Measurements from ENCODE around the gene LCMT1. TPM values are rescaled to one million over a fixed set of nuclear protein-coding genes. Genes with fewer than 3 reads are reported as not detected.

LCMT1 gene
- total RNA-seq, 4 donors from 2014 or later = 49.8 to 90.6 (median 59.3) TPM

- in situ Hi-C loops (cut with MboI; ENCODE audit: low sequenced_read_pairs in 4 of 4) = loop anchor here in 3 of 4 donors (5.0 to 25.0 kb wide), 4 partner anchors 48 to 573 kb away; partner anchors contain the start of gene RBBP6 (in 1 of the 3)
- Histone ChIP-seq H3K36me3 (no peaks in the 10 kb centered on the region), H3K27me3 (no peaks in the 10 kb centered on the region), H3K4me1 (peaks cover 45 to 46% of the 10 kb centered on the region in 2 donors), H3K4me3 (peak overlapping the region; percentile 71 to 93 (median 89)), H3K9me3 (no peaks in the 10 kb centered on the region), H3K27ac (peak overlapping the region; percentile 84 to 96 (median 90))
- intact Hi-C loops (cut with DNase I; ENCODE audit: low total_unique reads) = loop anchor here (2.0 kb wide), 1 partner anchor 382 kb away; the partner anchor contains the start of gene TNRC6A
- DNase-seq (peak in 1 of 2 donors; percentile 34), ATAC-seq (no peak)
- TF ChIP-seq POLR2A (IDR thresholded peaks at IDR 0.05) (no peak), CTCF (IDR thresholded peaks at IDR 0.05 in 4 of 5, conservative IDR thresholded peaks at IDR 0.05 in 1 of 5) (no peak)
These were observed 1.1 kb upstream of the LCMT1 start for GRCh38 chr16:25110387-25110947.

- no peaks in the 10 kb centered on the region for H3K36me3 ChIP-seq
- ATAC-seq (no peak), DNase-seq (no peak)
- no peak overlapping the region for H3K4me3 ChIP-seq
- in situ Hi-C loops (cut with MboI; ENCODE audit: low sequenced_read_pairs in 4 of 4) (loop anchor here in 3 of 4 donors (5.0 to 25.0 kb wide), 4 partner anchors 52 to 577 kb away; partner anchors contain the start of gene RBBP6 (in 1 of the 3)), intact Hi-C loops (cut with DNase I; ENCODE audit: low total_unique reads) (no loop called here)
- no peaks in the 10 kb centered on the region for H3K9me3 ChIP-seq
- H3K27ac ChIP-seq = no peak overlapping the region
- H3K27me3 ChIP-seq = no peaks in the 10 kb centered on the region
- H3K4me1 ChIP-seq = peaks cover 29 to 33% of the 10 kb centered on the region in 2 donors
- no peak for TF ChIP-seq POLR2A (IDR thresholded peaks at IDR 0.05)
- no peak for TF ChIP-seq CTCF (IDR thresholded peaks at IDR 0.05 in 4 of 5, conservative IDR thresholded peaks at IDR 0.05 in 1 of 5)
These were observed 2.6 kb downstream of the LCMT1 start for GRCh38 chr16:25114121-25114520.

GRCh38 chr16:25118851-25119578 is 7.5 kb downstream of the LCMT1 start:
- TF ChIP-seq POLR2A (IDR thresholded peaks at IDR 0.05) (no peak), CTCF (IDR thresholded peaks at IDR 0.05 in 4 of 5, conservative IDR thresholded peaks at IDR 0.05 in 1 of 5) (no peak)
- H3K9me3 ChIP-seq = no peaks in the 10 kb centered on the region
- H3K27me3 ChIP-seq = no peaks in the 10 kb centered on the region
- in situ Hi-C loops (cut with MboI; ENCODE audit: low sequenced_read_pairs in 4 of 4) (loop anchor here in 2 of 4 donors (10.0 to 25.0 kb wide), 3 partner anchors 64 to 582 kb away; partner anchors contain the start of gene RBBP6 (in 1 of the 2)), intact Hi-C loops (cut with DNase I; ENCODE audit: low total_unique reads) (no loop called here)
- peak overlapping the region in 3 of 4 donors; percentile 14 to 51 (median 42) for H3K27ac ChIP-seq
- H3K4me1 ChIP-seq = peaks cover 9 to 10% of the 10 kb centered on the region in 2 donors
- DNase-seq (no peak), ATAC-seq (peak in 1 of 2 donors; percentile 44)
- no peaks in the 10 kb centered on the region for H3K36me3 ChIP-seq
- no peak overlapping the region for H3K4me3 ChIP-seq

- DNase-seq (no peak), ATAC-seq (no peak)
- no peaks in the 10 kb centered on the region for H3K9me3 ChIP-seq
- no peak overlapping the region for H3K27ac ChIP-seq
- TF ChIP-seq CTCF (IDR thresholded peaks at IDR 0.05 in 4 of 5, conservative IDR thresholded peaks at IDR 0.05 in 1 of 5) (no peak), POLR2A (IDR thresholded peaks at IDR 0.05) (no peak)
- in situ Hi-C loops (cut with MboI; ENCODE audit: low sequenced_read_pairs in 4 of 4) (loop anchor here in 1 of 4 donors (25.0 kb wide), 1 partner anchor 585 kb away; the partner anchor contains the start of gene RBBP6), intact Hi-C loops (cut with DNase I; ENCODE audit: low total_unique reads) (no loop called here)
- H3K27me3 ChIP-seq = no peaks in the 10 kb centered on the region
- H3K4me1 ChIP-seq = peaks cover 9 to 10% of the 10 kb centered on the region in 2 donors
- peaks cover 0 to 3% of the 10 kb centered on the region in 2 donors for H3K36me3 ChIP-seq
- no peak overlapping the region for H3K4me3 ChIP-seq
These were observed 10.5 kb downstream of the LCMT1 start for GRCh38 chr16:25121824-25122600.

All from gastrocnemius medialis (tissue), 4 donors.